ENCODE measurements around the gene RIPPLY3.
"Not testable (repeated sequence)": the region's sequence is repeated elsewhere in the genome, so short reads cannot be mapped to it uniquely, and the experiment has no call there.

RIPPLY3 gene

DNA sequence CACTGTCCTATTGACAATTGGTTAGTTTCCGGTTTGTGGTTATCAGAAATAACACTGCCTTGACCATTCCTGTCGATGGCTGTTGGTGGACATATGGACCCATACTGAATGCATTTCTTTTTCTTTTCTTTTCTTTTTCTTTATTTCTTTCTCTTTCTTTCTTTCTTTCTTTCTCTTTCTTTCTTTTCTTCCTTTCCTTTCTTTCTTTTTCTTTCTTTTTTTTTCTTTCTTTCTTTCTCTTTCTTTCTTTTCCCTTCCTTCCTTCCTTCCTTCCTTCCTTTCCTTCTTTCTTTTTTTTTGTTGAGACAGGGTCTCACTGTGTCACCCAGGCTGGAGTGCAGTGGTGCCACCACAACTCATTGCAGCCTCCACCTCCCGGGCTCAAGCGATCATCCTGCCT lies 24.4 kb downstream of the RIPPLY3 start:
- no peak overlapping the region for H3K4me3 ChIP-seq (ENCODE audit: low read depth, low read length)
- TF ChIP-seq, protein P1, sequence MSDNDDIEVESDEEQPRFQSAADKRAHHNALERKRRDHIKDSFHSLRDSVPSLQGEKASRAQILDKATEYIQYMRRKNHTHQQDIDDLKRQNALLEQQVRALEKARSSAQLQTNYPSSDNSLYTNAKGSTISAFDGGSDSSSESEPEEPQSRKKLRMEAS (IDR thresholded peaks at IDR 0.05; ENCODE audit: low read depth, low read length): no peak
- TF ChIP-seq CTCF (IDR thresholded peaks at IDR 0.05; ENCODE audit: low read depth, low read length): no peak
- no peak for TF ChIP-seq MYC (IDR thresholded peaks at IDR 0.05; ENCODE audit: low read depth, low read length)
- no peak for TF ChIP-seq POLR2A (IDR thresholded peaks at IDR 0.05; ENCODE audit: extremely low read depth, insufficient read length)
- DNase-seq (ENCODE audit: low read depth): no peak

- TF ChIP-seq POLR2A (IDR thresholded peaks at IDR 0.05; ENCODE audit: extremely low read depth, insufficient read length) (no peak), MYC (IDR thresholded peaks at IDR 0.05; ENCODE audit: low read depth, low read length) (no peak), CTCF (IDR thresholded peaks at IDR 0.05; ENCODE audit: low read depth, low read length) (no peak)
- TF ChIP-seq, protein P1 (IDR thresholded peaks at IDR 0.05; ENCODE audit: low read depth, low read length): no peak
- no peak for DNase-seq (ENCODE audit: low read depth)
- H3K4me3 ChIP-seq (ENCODE audit: low read depth, low read length): no peak overlapping the region
Observed at GRCh38 chr21:37032293-37032692, 25.8 kb downstream of the RIPPLY3 start.

DNA sequence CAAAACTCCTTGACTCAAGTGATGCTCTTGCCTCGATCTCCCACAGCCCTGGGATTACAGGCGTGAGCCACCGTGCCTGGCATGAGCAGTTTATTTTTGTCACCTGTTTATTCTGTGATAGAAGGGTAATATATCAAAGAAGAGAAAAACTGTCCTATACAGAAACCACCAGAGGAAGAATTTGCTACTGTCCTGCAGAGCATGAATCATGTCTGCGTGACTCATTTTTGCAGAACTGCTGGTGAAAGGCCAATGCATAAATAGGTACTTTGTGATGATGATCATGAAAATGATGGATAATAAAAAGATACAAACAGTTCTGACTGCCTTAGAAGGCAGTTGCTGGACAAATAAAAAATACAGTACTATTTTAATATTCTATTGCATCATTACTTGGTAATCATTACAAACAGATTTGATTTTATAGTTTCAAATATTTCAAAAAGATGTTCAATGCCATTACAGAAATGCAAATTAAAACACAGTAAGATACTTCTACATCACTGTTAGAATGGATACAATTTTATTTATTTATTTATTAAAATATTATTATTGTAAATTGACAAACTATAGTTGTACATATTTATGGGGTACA lies 26.5 kb downstream of the RIPPLY3 start:
- H3K4me3 ChIP-seq (ENCODE audit: low read depth, low read length): no peak overlapping the region
- TF ChIP-seq, protein P1 (IDR thresholded peaks at IDR 0.05; ENCODE audit: low read depth, low read length): no peak
- DNase-seq (ENCODE audit: low read depth): no peak

DNA sequence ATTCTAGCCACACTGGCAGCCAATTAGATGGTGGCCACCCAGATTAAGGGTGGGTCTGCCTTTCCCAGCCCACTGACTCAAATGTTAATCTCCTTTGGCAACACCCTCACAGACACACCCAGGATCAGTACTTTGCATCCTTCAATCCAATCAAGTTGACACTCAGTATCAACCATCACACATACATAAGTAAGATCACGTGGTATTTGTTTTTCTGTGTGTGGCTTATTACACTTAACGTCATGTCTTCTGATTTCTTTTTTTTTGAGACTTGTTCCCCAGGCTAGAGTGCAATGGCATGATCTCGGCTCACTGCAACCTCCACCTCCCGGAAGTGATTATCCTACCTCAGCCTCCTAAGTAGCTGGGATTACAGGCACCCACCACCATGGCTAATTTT lies 27.9 kb downstream of the RIPPLY3 start:
- not testable (repeated sequence) for DNase-seq (ENCODE audit: low read depth); H3K4me3 ChIP-seq (ENCODE audit: low read depth, low read length)

GRCh38 chr21:37036177-37036576 lies 29.7 kb downstream of the RIPPLY3 start:
- no peak for TF ChIP-seq POLR2A (IDR thresholded peaks at IDR 0.05; ENCODE audit: extremely low read depth, insufficient read length)
- TF ChIP-seq CTCF (IDR thresholded peaks at IDR 0.05; ENCODE audit: low read depth, low read length): no peak
- TF ChIP-seq, protein P1 (IDR thresholded peaks at IDR 0.05; ENCODE audit: low read depth, low read length): no peak
- TF ChIP-seq MYC (IDR thresholded peaks at IDR 0.05; ENCODE audit: low read depth, low read length): no peak

GRCh38 chr21:37039411-37040075 lies 33.0 kb downstream of the RIPPLY3 start:
- TF ChIP-seq, protein P1 (IDR thresholded peaks at IDR 0.05; ENCODE audit: low read depth, low read length): no peak
- TF ChIP-seq CTCF (IDR thresholded peaks at IDR 0.05; ENCODE audit: low read depth, low read length): no peak
- TF ChIP-seq MYC (IDR thresholded peaks at IDR 0.05; ENCODE audit: low read depth, low read length): no peak
- no peak for TF ChIP-seq POLR2A (IDR thresholded peaks at IDR 0.05; ENCODE audit: extremely low read depth, insufficient read length)
- DNase-seq (ENCODE audit: low read depth): no peak

More at GRCh38 chr21:37036177-37036576, 29.7 kb downstream of the RIPPLY3 start:
- DNase-seq (ENCODE audit: low read depth): no peak
- no peak overlapping the region for H3K4me3 ChIP-seq (ENCODE audit: low read depth, low read length)

More at GRCh38 chr21:37039411-37040075, 33.0 kb downstream of the RIPPLY3 start:
- no peak overlapping the region for H3K4me3 ChIP-seq (ENCODE audit: low read depth, low read length)
